NCI-H82 treated with DMSO at 0.1 percent for 48 hours (cell line): ENCODE data around the gene GRIN1.
A peak's percentile ranks its signal among the peaks of the same experiment; 100 is the strongest.

Experiments
- DNase-seq: peaks from one replicate; lab custom pipeline; 2025; ENCODE audit not compliant: unreplicated experiment; lab: John Stamatoyannopoulos, UW

Gene GRIN1

DNA sequence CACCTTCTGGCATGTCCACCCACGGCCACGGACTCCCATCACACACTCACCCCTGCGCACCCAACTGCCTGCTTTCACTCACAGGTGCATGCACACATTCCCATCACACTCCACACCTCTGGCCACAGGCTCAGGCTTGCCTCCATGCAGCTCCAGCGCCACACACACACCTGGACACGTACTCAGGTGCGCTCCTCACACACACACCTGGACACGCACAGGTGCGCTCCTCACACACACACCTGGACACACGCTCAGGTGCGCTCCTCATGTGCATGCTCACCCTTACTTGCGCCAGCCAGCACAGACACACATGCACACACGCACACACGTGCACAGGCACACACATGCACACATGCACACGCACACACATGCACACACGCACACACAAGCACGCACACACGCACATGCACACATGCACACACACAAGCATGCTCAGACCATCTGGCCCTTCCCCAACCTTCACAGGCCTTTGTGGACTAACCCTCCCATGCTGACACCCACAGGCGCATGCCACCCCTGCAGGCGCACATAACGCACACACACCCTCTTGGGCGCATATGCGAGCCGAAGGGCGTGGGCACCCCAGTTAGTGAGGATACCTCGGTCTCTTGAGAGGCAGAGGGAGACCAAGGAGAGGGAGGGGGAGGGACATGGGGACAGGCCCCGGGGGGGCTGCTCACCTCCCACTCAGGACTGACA, 8.3 kb downstream of the GRIN1 start:
- DNase-seq, result no peak

DNA sequence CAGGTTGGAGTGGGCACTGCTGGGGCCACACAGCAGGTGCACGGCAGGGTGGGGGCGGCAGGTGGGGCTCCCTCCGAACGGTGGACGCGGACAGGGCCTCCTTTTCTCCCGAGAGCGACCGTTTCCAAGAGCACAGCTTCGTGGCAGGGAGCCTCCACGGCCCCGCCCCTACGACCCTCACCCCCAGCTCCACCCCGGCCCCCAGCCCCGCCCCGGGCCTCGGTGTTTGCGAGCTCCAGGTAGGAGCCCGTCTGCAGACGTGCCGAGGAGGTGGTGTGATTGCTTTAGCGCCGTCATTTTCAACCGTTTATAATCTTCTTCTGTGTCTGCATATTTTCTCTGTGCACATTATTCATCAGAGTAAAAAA, 8.8 kb downstream of the GRIN1 start:
- no peak for DNase-seq

- DNase-seq, result no peak
Measured at GRCh38 chr9:137148242-137148641, 9.3 kb downstream of the GRIN1 start.

DNA sequence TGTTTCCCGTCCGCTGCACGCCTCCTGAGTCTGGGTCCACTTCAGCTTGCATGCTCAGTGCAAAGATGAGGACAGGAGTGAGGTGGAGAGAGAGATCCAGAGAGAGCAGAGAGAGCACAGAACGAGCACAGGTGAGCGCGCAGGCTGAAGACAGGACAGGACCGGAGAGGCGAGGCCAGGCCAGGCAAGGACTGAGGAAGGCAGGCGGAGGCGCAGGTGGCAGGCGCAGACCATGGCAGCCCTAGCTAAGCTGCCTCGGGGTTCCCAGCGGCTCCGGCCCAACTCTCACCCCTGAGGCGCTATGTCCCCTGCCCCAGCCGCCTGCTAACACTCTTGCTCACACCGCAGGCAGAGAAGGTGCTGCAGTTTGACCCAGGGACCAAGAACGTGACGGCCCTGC, 9.7 kb downstream of the GRIN1 start:
- DNase-seq, result no peak

DNA sequence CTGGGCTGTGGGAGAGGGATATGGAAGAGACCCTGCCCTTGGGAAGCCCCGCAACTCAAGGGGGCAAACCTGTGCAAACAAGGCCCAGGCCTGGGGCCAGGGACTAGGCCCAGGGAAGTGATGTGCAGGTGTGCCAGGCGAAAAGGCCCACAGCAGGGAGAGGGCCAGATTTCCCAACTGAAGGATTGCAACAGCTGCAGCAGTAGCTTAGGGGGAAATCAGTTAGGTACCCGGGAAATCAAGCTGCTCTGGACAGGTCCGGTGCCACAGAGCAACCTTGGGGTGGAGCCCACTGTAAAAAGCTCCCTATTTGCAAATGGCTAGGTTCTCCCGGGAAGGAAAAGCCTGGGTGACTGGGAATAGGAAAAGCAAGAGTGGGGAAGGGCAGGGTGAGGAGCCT, 10.4 kb downstream of the GRIN1 start:
- no peak for DNase-seq

DNA sequence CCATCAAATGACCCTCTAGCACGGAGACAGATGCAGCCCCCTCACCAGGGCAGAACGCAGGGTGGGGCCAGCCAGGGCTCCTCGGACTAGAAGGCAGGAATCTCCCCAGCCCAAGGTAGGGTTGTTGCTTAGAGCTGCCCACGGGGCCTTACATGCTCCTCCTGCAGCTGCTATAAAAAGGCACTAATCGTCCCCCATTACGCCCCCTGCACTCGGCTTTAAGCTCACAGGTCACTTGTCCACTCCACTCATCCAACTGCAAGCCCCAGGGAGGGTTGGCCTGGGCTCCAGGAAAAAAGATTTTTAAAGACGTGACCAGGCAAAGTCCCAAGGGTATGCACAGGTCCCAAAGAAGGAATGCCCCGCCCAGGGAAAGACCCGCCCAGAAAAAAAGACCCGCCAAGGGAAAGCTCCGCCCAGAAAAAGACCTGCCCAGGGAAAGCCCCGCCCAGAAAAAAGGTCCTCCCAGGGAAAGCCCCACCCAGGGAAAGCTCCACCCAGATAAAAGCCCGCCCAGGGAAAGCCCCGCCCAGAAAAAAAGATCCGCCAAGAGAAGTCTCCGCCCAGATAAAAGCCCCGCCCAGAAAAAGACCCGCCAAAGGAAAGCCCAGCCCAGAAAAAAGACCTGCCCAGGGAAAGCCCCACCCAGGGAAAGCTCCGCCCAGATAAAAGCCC, 11.1 kb downstream of the GRIN1 start:
- peak; percentile 97 for DNase-seq

DNA sequence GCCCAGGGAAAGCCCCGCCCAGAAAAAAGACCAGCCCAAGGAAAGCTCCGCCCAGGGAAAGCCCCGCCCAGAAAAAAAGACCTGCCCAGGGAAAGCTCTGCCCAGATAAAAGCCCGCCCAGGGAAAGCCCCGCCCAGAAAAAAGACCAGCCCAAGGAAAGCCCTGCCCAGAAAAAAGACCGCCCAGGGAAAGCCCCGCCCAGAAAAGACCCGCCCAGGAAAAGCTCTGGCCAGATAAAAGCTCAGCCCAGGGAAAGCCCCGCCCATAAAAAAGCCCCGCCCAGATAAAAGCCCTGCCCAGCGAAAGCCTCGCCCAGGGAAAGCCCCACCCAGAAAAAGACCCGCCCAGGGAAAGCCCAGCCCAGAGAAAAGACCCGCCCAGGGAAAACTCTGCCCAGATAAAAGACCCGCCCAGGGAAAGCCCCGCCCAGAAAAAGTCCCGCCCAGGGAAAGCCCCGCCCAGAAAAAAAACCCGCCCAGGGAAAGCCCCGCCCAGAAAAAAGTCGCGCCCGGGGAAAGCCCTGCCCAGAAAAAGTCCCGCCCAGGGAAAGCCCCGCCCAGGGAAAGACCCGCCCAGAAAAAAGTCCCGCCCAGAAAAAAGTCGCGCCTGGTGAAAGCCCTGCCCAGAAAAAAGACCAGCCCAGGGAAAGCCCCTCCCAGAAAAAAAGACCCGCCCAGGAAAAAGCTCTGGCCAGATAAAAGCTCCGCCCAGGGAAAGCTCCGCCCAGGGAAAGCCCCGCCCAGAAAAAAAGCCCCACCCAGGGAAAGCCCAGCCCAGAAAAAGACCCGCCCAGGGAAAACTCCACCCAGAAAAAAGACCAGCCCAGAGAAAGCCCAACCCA, 11.9 kb downstream of the GRIN1 start:
- peak; percentile 97 for DNase-seq

- no peak for DNase-seq
Measured at GRCh38 chr9:137152844-137153405, 14.0 kb downstream of the GRIN1 start.

- no peak for DNase-seq
Measured at GRCh38 chr9:137156567-137157375, 17.8 kb downstream of the GRIN1 start.

DNA sequence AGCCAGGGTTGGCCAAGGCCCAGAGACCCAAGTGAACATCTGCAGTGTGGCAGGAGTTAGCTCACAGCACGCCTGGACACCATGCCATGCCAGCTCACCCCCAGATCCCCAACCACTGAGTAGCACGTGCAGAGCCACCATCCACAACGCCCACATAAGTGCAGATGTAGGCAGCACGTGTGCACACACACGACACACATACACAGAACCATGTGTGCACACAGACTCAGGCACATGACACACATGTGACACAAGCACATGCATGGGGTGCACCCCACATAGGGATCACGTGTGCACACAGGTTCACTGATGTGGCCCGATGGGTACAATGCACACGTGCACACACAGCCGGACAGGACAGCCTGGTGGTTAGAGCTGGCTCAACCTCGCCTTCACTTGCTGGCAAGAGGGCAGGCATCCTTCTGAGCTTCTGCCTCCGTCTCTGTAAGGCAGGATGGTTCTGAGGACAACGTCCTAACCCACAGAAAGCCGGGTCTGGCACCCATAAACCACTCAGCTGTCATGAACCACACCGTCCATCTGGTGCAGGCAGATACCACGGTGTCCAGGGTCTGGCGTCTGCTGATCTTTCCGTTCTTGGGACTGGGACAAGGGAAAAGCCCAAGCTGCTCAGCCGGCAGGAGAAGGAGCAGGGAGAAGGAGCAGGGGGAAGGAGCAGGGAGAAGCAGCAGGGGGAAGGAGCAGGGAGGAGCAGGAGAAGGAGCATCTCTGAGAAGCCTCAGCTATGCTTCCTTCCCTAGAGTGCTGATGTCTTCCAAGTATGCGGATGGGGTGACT, 18.9 kb downstream of the GRIN1 start:
- no peak for DNase-seq

DNA sequence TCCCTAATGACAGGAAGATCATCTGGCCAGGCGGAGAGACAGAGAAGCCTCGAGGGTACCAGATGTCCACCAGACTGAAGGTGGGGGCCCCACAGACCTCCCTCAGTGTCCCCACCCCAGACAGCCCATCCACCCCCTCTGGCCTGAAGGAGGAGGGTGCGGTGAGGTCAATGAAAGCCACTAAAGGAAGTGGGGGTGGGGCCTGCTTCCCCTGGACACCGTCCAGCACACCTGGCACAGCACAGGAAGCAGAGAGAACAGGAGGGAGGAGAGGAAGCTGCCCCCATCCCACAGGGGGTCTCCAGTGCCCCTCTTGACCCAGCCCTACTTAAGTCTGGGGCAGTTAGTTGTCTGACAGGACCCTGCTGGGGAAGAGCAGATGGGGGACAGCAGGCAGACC, 19.7 kb downstream of the GRIN1 start:
- DNase-seq, result no peak

DNA sequence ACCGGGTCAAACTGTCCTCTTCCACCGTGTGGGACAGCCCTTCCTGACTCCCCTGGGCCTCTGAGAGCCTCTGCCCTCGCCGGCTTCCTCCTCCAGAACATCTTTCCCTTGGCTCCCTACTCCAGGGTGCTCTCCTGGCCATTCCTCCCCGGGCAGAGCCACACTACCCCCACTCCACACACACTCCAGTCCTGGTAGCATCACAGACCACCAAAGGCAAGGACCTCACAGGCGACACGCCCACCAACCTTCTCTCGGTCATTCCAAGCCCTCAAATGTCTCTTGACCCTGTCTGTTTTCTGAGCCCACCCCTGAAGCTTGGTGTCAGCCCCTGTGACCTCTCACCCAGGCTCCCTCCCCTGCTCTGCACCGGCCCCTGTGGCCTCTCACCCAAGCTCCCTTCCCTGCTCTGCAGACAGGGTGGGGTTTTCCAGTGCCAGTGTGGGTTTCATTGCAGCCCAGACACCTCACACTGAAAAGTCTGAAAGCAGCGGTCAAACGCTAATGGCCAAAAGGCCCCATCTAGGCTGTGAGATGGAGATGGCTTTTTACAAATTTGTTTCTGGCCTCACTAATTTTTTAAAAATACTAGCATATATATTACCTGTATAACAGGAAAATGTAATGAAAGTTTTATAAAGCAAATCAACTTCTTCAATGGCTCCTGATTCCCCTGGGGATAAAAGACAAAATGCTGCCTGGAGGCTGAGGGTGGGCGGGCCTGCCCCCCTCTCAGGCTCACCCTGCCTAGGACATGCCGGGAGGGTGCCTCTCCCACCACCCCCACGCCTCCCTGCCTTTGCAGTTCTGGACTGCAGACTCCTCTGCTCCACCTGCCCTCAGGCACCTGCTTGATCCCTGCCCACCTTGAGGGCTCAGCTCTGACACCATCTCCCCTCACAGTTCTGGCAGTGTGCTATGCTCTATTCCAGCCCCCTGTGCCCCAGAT, 20.4 kb downstream of the GRIN1 start:
- no peak for DNase-seq

GRCh38 chr9:137160054-137160425, 21.1 kb downstream of the GRIN1 start:
- no peak for DNase-seq

DNA sequence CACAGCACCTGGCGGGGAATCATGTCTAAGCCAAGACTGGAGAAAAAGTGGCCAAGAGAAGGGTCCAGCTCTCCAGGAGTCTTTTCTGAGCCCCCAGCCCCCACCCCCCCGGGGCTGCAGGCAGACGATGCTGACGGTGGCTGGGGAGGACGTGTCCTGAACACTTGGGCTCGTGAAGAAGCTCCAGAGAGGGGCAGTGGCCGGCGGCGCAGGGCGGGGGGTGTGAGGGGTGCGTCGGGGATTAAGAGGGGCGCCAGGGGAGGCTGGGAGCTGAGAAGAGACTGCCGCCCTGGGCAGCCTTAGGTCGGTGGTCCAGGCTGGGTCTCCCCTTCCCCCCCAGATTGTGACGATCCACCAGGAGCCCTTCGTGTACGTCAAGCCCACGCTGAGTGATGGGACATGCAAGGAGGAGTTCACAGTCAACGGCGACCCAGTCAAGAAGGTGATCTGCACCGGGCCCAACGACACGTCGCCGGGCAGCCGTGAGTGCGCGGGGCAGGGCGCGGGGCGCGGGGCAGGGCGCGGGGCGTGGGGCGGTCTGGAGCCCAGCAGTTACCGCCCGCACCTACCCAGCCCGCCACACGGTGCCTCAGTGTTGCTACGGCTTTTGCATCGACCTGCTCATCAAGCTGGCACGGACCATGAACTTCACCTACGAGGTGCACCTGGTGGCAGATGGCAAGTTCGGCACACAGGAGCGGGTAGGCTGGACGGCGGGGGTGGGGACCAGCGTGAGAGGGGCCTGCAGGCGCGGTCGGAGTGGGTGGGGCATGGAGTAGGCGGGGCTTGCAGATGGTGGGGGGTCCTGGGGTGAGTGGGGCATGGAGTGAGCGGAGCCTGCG, 22.0 kb downstream of the GRIN1 start:
- no peak for DNase-seq

GRCh38 chr9:137161558-137162486, 22.9 kb downstream of the GRIN1 start:
- DNase-seq, result no peak

DNA sequence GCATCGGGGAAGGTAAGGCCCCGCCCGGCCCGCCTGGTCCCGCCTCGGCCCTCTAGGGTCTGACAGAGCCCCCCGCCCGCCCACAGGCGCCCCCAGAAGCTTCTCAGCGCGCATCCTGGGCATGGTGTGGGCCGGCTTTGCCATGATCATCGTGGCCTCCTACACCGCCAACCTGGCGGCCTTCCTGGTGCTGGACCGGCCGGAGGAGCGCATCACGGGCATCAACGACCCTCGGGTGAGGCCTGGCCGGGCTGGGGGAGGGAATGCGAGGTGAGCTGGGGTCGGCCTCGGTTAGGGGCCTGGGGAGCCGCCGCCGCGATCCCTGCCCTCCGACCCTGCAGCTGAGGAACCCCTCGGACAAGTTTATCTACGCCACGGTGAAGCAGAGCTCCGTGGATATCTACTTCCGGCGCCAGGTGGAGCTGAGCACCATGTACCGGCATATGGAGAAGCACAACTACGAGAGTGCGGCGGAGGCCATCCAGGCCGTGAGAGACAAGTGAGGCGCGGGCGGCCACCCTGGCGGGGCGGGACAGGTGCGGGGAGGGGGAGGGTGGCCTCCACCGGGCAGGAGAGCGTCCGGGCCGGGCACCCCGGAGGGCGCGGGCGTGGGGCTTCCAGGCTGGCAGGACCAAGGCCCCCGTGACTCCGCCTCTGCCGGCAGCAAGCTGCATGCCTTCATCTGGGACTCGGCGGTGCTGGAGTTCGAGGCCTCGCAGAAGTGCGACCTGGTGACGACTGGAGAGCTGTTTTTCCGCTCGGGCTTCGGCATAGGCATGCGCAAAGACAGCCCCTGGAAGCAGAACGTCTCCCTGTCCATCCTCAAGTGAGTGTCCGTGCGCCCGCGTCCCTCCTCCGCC, 23.8 kb downstream of the GRIN1 start:
- no peak for DNase-seq
